ENCODE data around the gene WDR55. TPM values are rescaled to one million over a fixed set of nuclear protein-coding genes. Genes with fewer than 3 reads are reported as not detected.
A peak's percentile ranks its signal among the peaks of the same experiment; 100 is the strongest.
"Not testable (repeated sequence)": the region's sequence is repeated elsewhere in the genome, so short reads cannot be mapped to it uniquely, and the experiment has no call there.

WDR55 gene
- 10 to 100 TPM; 24.2 to 29.5 (median 25.4) TPM for total RNA-seq

- Histone ChIP-seq H3K9me3 (no peaks in the 10 kb centered on the region), H3K36me3 (peaks cover 12 to 71% (median 35%) of the 10 kb centered on the region in 3 donors), H3K27me3 (no peaks in the 10 kb centered on the region), H3K27ac (peak within 1 kb of the TSS; percentile 89 to 99 (median 94)), H3K4me1 (peaks cover 12 to 34% (median 16%) of the 10 kb centered on the region in 3 donors), H3K4me3 (peak within 1 kb of the TSS; percentile 62 to 96 (median 90))
- peak in 3 of 4 donors; percentile 56 to 83 (median 64) for TF ChIP-seq POLR2A (IDR thresholded peaks at IDR 0.05)
- TF ChIP-seq CTCF (IDR thresholded peaks at IDR 0.05): no peak
- peak; percentile 83 for DNase-seq
- intact Hi-C loops (cut with DNase I): no loop called here
- WGBS, 2 donors: 0% methylated on average over 11 to 22 of the region's 54 CpGs
These were observed at the start of gene WDR55 for GRCh38 chr5:140664359-140665119. WDR55 (plus strand) TSS chr5:140664904; CDS start chr5:140664913, 9 bp downstream.

- Histone ChIP-seq H3K4me1 (no peaks in the 10 kb centered on the region), H3K27me3 (peaks cover 0 to 2% (median 0%) of the 10 kb centered on the region in 4 donors), H3K4me3 (no peak overlapping the region), H3K9me3 (no peaks in the 10 kb centered on the region), H3K27ac (no peak overlapping the region), H3K36me3 (no peaks in the 10 kb centered on the region)
- whole genome bisulfite sequencing, 2 donors: 77 to 80% methylated on average over 3 of the region's 3 CpGs
- no peak for DNase-seq
- intact Hi-C loops (cut with DNase I): no loop called here
- no peak for TF ChIP-seq CTCF (IDR thresholded peaks at IDR 0.05)
- TF ChIP-seq POLR2A (IDR thresholded peaks at IDR 0.05): no peak
These were observed 42.4 kb upstream of the WDR55 start for GRCh38 chr5:140622301-140622700.

GRCh38 chr5:140623061-140623460, 41.6 kb upstream of the WDR55 start:
- H3K27ac ChIP-seq; H3K36me3 ChIP-seq; H3K4me1 ChIP-seq; H3K9me3 ChIP-seq; H3K27me3 ChIP-seq; H3K4me3 ChIP-seq; DNase-seq; intact Hi-C loops (cut with DNase I): not testable (repeated sequence)

GRCh38 chr5:140624886-140625285, 39.8 kb upstream of the WDR55 start:
- H3K4me3 ChIP-seq; H3K27me3 ChIP-seq; H3K4me1 ChIP-seq; H3K36me3 ChIP-seq; intact Hi-C loops (cut with DNase I); DNase-seq; H3K27ac ChIP-seq; H3K9me3 ChIP-seq: not testable (repeated sequence)
- 79 to 80% methylated on average over 8 to 10 of the region's 10 CpGs for WGBS, 2 donors

- H3K27me3 ChIP-seq: no peaks in the 10 kb centered on the region
- no peaks in the 10 kb centered on the region for H3K9me3 ChIP-seq
- TF ChIP-seq POLR2A (IDR thresholded peaks at IDR 0.05): no peak
- no peak for TF ChIP-seq CTCF (IDR thresholded peaks at IDR 0.05)
- no peak for DNase-seq
- 85 to 100% methylated on average over 6 of the region's 6 CpGs for WGBS, 2 donors
- intact Hi-C loops (cut with DNase I): no loop called here
- H3K4me1 ChIP-seq: peaks cover 6 to 20% (median 12%) of the 10 kb centered on the region in 3 donors
- H3K4me3 ChIP-seq: no peak overlapping the region
- H3K36me3 ChIP-seq: no peaks in the 10 kb centered on the region
- H3K27ac ChIP-seq: no peak overlapping the region
These were observed 36.7 kb upstream of the WDR55 start for GRCh38 chr5:140627972-140628371.

GRCh38 chr5:140628711-140629110, 36.0 kb upstream of the WDR55 start:
- 12 to 20% methylated on average over 1 of the region's 1 CpG for WGBS, 2 donors
- intact Hi-C loops (cut with DNase I): no loop called here
- H3K36me3 ChIP-seq: no peaks in the 10 kb centered on the region
- H3K4me1 ChIP-seq: peaks cover 6 to 27% (median 19%) of the 10 kb centered on the region in 3 donors
- no peaks in the 10 kb centered on the region for H3K27me3 ChIP-seq
- no peak for DNase-seq
- TF ChIP-seq POLR2A (IDR thresholded peaks at IDR 0.05): no peak
- no peak for TF ChIP-seq CTCF (IDR thresholded peaks at IDR 0.05)
- H3K9me3 ChIP-seq: no peaks in the 10 kb centered on the region
- no peak overlapping the region for H3K27ac ChIP-seq
- no peak overlapping the region for H3K4me3 ChIP-seq

Measured in esophagus squamous epithelium (tissue), 5 donors.